HEK293 (cell line): ENCODE data around the gene HOXB7.

Experiments used
- CTCF ChIA-PET: fragments of 350-600 bp; formaldehyde crosslinking; extraction: SDS; loops from one replicate; lab custom pipeline; 2021; ENCODE audit warnings: antibody characterized with exemption; lab: Yijun Ruan, JAX
- POLR2A ChIA-PET: fragments of 300-600 bp; formaldehyde crosslinking; extraction: SDS; loops from one replicate; lab custom pipeline; 2020; ENCODE audit warnings: antibody characterized with exemption, inconsistent platforms; lab: Yijun Ruan, JAX
- H3K27ac ChIP-seq: fragments of 200-500 bp; sonication (Bioruptor generic); 2 replicates; pipeline ENCODE4 v1.5.1; 2014; ENCODE audit warnings: low read depth, low read length, control low read depth, inconsistent platforms; ENCODE audit errors: extremely low read depth
- H3K36me3 ChIP-seq, 2 experiments: fragments of 200-500 bp in 1 of 2; sonication (Bioruptor generic) in 1 of 2; 1 replicate in 1 of 2; 2 replicates in 1 of 2; pipeline ENCODE4 v1.5.1; 2014 to 2017; ENCODE audit warnings: inconsistent platforms in 2 of 2, low read length in 2 of 2; ENCODE audit not compliant: control insufficient read depth in 2 of 2, insufficient read depth in 1 of 2
- H3K4me1 ChIP-seq: fragments of 200-500 bp; sonication (Bioruptor generic); 2 replicates; pipeline ENCODE4 v1.5.1; 2014; ENCODE audit warnings: mild to moderate bottlenecking, low read length, inconsistent platforms; ENCODE audit not compliant: control insufficient read depth, insufficient read depth
- H3K4me3 ChIP-seq: 2 replicates; pipeline ENCODE4 v1.5.1; 2011; ENCODE audit warnings: low read depth, mild to moderate bottlenecking, control low read depth, low read length, moderate library complexity
- H3K9me3 ChIP-seq: fragments of 200-500 bp; sonication (Bioruptor generic); 2 replicates; pipeline ENCODE4 v1.5.1; 2014; ENCODE audit warnings: low read depth, low read length, inconsistent platforms; ENCODE audit not compliant: control insufficient read depth, insufficient read depth
- GLI2 ChIP-seq: fragments of 450-650 bp; formaldehyde crosslinking; IDR thresholded peaks from 2 replicates; pipeline ENCODE4; 2017; ENCODE audit warnings: missing biosample characterization, missing genetic modification characterization, low read depth, borderline replicate concordance
- HOXA7 ChIP-seq: sonication (generic); formaldehyde crosslinking; IDR thresholded peaks from 2 replicates; pipeline ENCODE4 v1.8.1; 2022; ENCODE audit warnings: missing genetic modification reagents, borderline replicate concordance
- KLF16 ChIP-seq: fragments of 450-650 bp; formaldehyde crosslinking; IDR thresholded peaks from 2 replicates; pipeline ENCODE4 v1.5.1; 2017; ENCODE audit warnings: missing biosample characterization, missing genetic modification characterization
- KLF7 ChIP-seq: fragments of 450-650 bp; formaldehyde crosslinking; IDR thresholded peaks from 2 replicates; pipeline ENCODE4 v1.5.1; 2016; ENCODE audit warnings: missing biosample characterization, missing genetic modification characterization, borderline replicate concordance
- TRIM28 ChIP-seq: IDR thresholded peaks from 2 replicates; pipeline ENCODE4 v1.6.1; 2011; ENCODE audit warnings: low read length, control low read depth, borderline replicate concordance
- YY2 ChIP-seq: fragments of 450-650 bp; formaldehyde crosslinking; IDR thresholded peaks from 2 replicates; pipeline ENCODE4 v1.5.1; 2016; ENCODE audit warnings: missing biosample characterization, missing genetic modification characterization
- ZBTB1 ChIP-seq: fragments of 450-650 bp; formaldehyde crosslinking; IDR thresholded peaks from 2 replicates; pipeline ENCODE4 v1.5.1; 2016; ENCODE audit warnings: missing biosample characterization, missing genetic modification characterization
- ZBTB48 ChIP-seq: fragments of 450-650 bp; formaldehyde crosslinking; IDR thresholded peaks from 2 replicates; pipeline ENCODE4 v1.5.1; 2016; ENCODE audit warnings: missing biosample characterization, missing genetic modification characterization
- ZBTB6 ChIP-seq: fragments of 450-650 bp; formaldehyde crosslinking; IDR thresholded peaks from 2 replicates; pipeline ENCODE4 v1.5.1; 2017; ENCODE audit warnings: missing biosample characterization, missing genetic modification characterization
- ZFP37 ChIP-seq: fragments of 450-650 bp; formaldehyde crosslinking; IDR thresholded peaks from 2 replicates; pipeline ENCODE4 v1.5.1; 2016; ENCODE audit warnings: missing biosample characterization, missing genetic modification characterization
- ZNF10 ChIP-seq: fragments of 450-650 bp; formaldehyde crosslinking; IDR thresholded peaks from 2 replicates; pipeline ENCODE4 v1.5.1; 2017; ENCODE audit warnings: missing biosample characterization, missing genetic modification characterization
- ZNF121 ChIP-seq: fragments of 450-650 bp; formaldehyde crosslinking; IDR thresholded peaks from 2 replicates; pipeline ENCODE4 v1.5.1; 2016; ENCODE audit warnings: missing biosample characterization, missing genetic modification characterization
- ZNF132 ChIP-seq: fragments of 450-650 bp; formaldehyde crosslinking; IDR thresholded peaks from 2 replicates; pipeline ENCODE4 v1.5.1; 2017; ENCODE audit warnings: missing biosample characterization, missing genetic modification characterization, borderline replicate concordance
- ZNF280C ChIP-seq: fragments of 450-650 bp; formaldehyde crosslinking; IDR thresholded peaks from 2 replicates; pipeline ENCODE4 v1.5.1; 2016; ENCODE audit warnings: missing biosample characterization, missing genetic modification characterization
- ZNF335 ChIP-seq: fragments of 450-650 bp; formaldehyde crosslinking; conservative IDR thresholded peaks from 2 replicates; pipeline ENCODE4 v1.5.1; 2016; ENCODE audit warnings: missing biosample characterization, missing genetic modification characterization
- ZNF366 ChIP-seq: fragments of 450-650 bp; formaldehyde crosslinking; conservative IDR thresholded peaks from 2 replicates; pipeline ENCODE4 v1.5.1; 2016; ENCODE audit warnings: missing biosample characterization, missing genetic modification characterization
- ZNF433 ChIP-seq: fragments of 450-650 bp; formaldehyde crosslinking; IDR thresholded peaks from 2 replicates; pipeline ENCODE4 v1.5.1; 2016; ENCODE audit warnings: missing biosample characterization, missing genetic modification characterization, low read depth
- ZNF449 ChIP-seq: fragments of 450-650 bp; formaldehyde crosslinking; IDR thresholded peaks from 2 replicates; pipeline ENCODE4 v1.5.1; 2017; ENCODE audit warnings: missing biosample characterization, mild to moderate bottlenecking, missing genetic modification characterization, moderate library complexity
- ZNF544 ChIP-seq: fragments of 450-650 bp; formaldehyde crosslinking; IDR thresholded peaks from 2 replicates; pipeline ENCODE4 v1.5.0; 2017; ENCODE audit warnings: missing biosample characterization, missing genetic modification characterization
- ZNF558 ChIP-seq: fragments of 450-650 bp; formaldehyde crosslinking; IDR thresholded peaks from 2 replicates; pipeline ENCODE4 v1.5.1; 2016; ENCODE audit warnings: missing biosample characterization, missing genetic modification characterization
- ZNF747 ChIP-seq: fragments of 450-650 bp; formaldehyde crosslinking; IDR thresholded peaks from 2 replicates; pipeline ENCODE4 v1.5.1; 2016; ENCODE audit warnings: missing biosample characterization, missing genetic modification characterization
- ZSCAN30 ChIP-seq: fragments of 450-650 bp; IDR thresholded peaks from 2 replicates; pipeline ENCODE4 v1.5.1; 2018; ENCODE audit warnings: missing biosample characterization, mild to moderate bottlenecking, missing genetic modification characterization, moderate library complexity
- TF ChIP-seq, protein P1 (sequence below): fragments of 450-650 bp; formaldehyde crosslinking; IDR thresholded peaks from 2 replicates; pipeline ENCODE4 v1.5.1; 2016; ENCODE audit warnings: missing biosample characterization, missing genetic modification characterization
- TF ChIP-seq, protein P2 (sequence below): fragments of 450-650 bp; formaldehyde crosslinking; IDR thresholded peaks from 2 replicates; pipeline ENCODE4 v1.5.1; 2017; ENCODE audit warnings: missing biosample characterization, missing genetic modification characterization
- TF ChIP-seq, protein P3 (sequence below): fragments of 450-650 bp; formaldehyde crosslinking; IDR thresholded peaks from 2 replicates; pipeline ENCODE4 v1.5.1; 2016; ENCODE audit warnings: missing biosample characterization, missing genetic modification characterization

HOXB7 gene

DNA sequence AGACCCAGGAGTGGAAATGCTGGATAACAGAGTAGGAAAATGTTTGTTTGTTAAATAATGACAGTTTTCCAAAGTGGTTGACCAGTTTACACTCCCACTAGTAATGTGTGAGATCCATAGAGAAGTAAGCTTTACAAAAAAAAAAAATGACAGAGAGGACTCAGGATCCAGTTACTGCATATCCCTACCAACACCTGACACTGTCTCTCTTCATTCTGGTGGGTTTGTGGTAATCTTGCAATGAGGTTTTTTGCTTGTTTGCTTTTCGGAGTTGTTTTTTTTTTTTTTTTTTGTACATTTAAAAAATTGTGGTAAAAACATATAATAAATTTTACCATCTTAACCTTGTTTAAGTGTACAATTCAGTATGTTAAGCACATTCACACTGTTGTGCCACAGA is 38.9 kb upstream of the HOXB7 start (continued):
- TF ChIP-seq ZBTB6 (tag by site-specific recombination), result no peak
- TF ChIP-seq, protein P1, sequence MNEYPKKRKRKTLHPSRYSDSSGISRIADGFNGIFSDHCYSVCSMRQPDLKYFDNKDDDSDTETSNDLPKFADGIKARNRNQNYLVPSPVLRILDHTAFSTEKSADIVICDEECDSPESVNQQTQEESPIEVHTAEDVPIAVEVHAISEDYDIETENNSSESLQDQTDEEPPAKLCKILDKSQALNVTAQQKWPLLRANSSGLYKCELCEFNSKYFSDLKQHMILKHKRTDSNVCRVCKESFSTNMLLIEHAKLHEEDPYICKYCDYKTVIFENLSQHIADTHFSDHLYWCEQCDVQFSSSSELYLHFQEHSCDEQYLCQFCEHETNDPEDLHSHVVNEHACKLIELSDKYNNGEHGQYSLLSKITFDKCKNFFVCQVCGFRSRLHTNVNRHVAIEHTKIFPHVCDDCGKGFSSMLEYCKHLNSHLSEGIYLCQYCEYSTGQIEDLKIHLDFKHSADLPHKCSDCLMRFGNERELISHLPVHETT (tag by site-specific recombination), result no peak
- no peak for TF ChIP-seq ZBTB1
- TF ChIP-seq KLF16 (tag by site-specific recombination), result no peak
- TF ChIP-seq, protein P2, sequence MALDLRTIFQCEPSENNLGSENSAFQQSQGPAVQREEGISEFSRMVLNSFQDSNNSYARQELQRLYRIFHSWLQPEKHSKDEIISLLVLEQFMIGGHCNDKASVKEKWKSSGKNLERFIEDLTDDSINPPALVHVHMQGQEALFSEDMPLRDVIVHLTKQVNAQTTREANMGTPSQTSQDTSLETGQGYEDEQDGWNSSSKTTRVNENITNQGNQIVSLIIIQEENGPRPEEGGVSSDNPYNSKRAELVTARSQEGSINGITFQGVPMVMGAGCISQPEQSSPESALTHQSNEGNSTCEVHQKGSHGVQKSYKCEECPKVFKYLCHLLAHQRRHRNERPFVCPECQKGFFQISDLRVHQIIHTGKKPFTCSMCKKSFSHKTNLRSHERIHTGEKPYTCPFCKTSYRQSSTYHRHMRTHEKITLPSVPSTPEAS (tag by site-specific recombination), result no peak
- TF ChIP-seq ZNF449 (tag by site-specific recombination), result no peak
- TF ChIP-seq ZNF366 (tag by site-specific recombination), result no peak
- TF ChIP-seq ZBTB48 (tag by site-specific recombination), result no peak
- TF ChIP-seq ZNF280C (tag by site-specific recombination), result no peak
- no peak for TF ChIP-seq HOXA7 (CRISPR knock-in tag)
- no peak for TF ChIP-seq ZNF335 (tag by site-specific recombination)

- Histone ChIP-seq H3K36me3 (peaks cover 0 to 8% of the 10 kb centered on the region in 2 experiments; a peak in 1 of 3 replicates), H3K27ac (peak overlapping the region; percentile 93), H3K9me3 (no peaks in the 10 kb centered on the region), H3K4me3 (peak overlapping the region; percentile 80), H3K4me1 (peaks cover 6% of the 10 kb centered on the region)
- TF ChIP-seq ZSCAN30 (tag by site-specific recombination) (peak; percentile 16; the same call in 1 of the 2 replicates), GLI2 (tag by site-specific recombination) (no peak), KLF7 (no peak), ZNF747 (tag by site-specific recombination) (no peak), ZNF121 (tag by site-specific recombination) (no peak), ZNF10 (no peak), ZNF558 (tag by site-specific recombination) (no peak), TRIM28 (no peak), ZFP37 (tag by site-specific recombination) (no peak), YY2 (tag by site-specific recombination) (no peak), ZNF544 (tag by site-specific recombination) (no peak), ZNF433 (tag by site-specific recombination) (no peak), ZNF132 (no peak)
- TF ChIP-seq, protein P3, sequence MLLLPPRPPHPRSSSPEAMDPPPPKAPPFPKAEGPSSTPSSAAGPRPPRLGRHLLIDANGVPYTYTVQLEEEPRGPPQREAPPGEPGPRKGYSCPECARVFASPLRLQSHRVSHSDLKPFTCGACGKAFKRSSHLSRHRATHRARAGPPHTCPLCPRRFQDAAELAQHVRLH (tag by site-specific recombination), result peak; percentile 73
- ChIA-PET POLR2A (interaction anchor here (1.3 to 3.1 kb wide), 2 partner anchors 11 to 22 kb away, joined by 10 to 23 read pairs; partner anchors contain the start of gene HOXB9), CTCF (interaction anchor here (0.6 to 2.2 kb wide), 6 partner anchors 11 to 542 kb away, joined by 4 to 16 read pairs (median 6); no protein-coding TSS in a partner anchor)
These were observed 37.1 kb upstream of the HOXB7 start for GRCh38 chr17:48647963-48648245.
